ENCODE results near the gene PTGDS. TPM values are rescaled to one million over a fixed set of nuclear protein-coding genes. Genes with fewer than 3 reads are reported as not detected.

PTGDS gene
- total and polyA plus RNA-seq, 12 donors, result 1,129 to 5,119 (median 3,777) TPM

GRCh38 chr9:137023157-137023556 lies 45.9 kb downstream of the PTGDS start:
- intact Hi-C loops (cut with DNase I), result loop anchor here in 1 of 10 donors (10.0 kb wide), 1 partner anchor 178 kb away; the partner anchor contains the start of genes AJM1 and PHPT1
- DNase-seq (no peak), ATAC-seq (no peak)
- TF ChIP-seq CTCF (IDR thresholded peaks at IDR 0.05), result no peak
- Histone ChIP-seq H3K27ac (no peak overlapping the region), H3K9me3 (no peaks in the 10 kb centered on the region), H3K27me3 (no peaks in the 10 kb centered on the region), H3K4me3 (no peak overlapping the region), H3K36me3 (peaks cover 0 to 32% (median 0%) of the 10 kb centered on the region in 9 donors), H3K4me1 (peaks cover 8 to 17% (median 12%) of the 10 kb centered on the region in 9 donors)
- WGBS, 2 donors, result 82 to 88% methylated on average over 7 of the region's 7 CpGs

- no peaks in the 10 kb centered on the region for H3K27me3 ChIP-seq
- 86 to 88% methylated on average over 15 of the region's 15 CpGs for WGBS, 2 donors
- no peak for DNase-seq
- H3K4me1 ChIP-seq, result peaks cover 10 to 20% (median 14%) of the 10 kb centered on the region in 9 donors
- H3K27ac ChIP-seq, result no peak overlapping the region
- TF ChIP-seq CTCF (IDR thresholded peaks at IDR 0.05), result no peak
- H3K9me3 ChIP-seq, result no peaks in the 10 kb centered on the region
- no peak for ATAC-seq
- H3K36me3 ChIP-seq, result peaks cover 0 to 32% (median 0%) of the 10 kb centered on the region in 9 donors
- H3K4me3 ChIP-seq, result no peak overlapping the region
- intact Hi-C loops (cut with DNase I), result loop anchor here in 1 of 10 donors (10.0 kb wide), 1 partner anchor 179 kb away; the partner anchor contains the start of genes AJM1 and PHPT1
Measured at GRCh38 chr9:137023583-137023991, 46.3 kb downstream of the PTGDS start.

GRCh38 chr9:137025517-137025966 lies 48.2 kb downstream of the PTGDS start:
- H3K36me3 ChIP-seq, result peaks cover 0 to 15% (median 0%) of the 10 kb centered on the region in 9 donors
- no peak overlapping the region for H3K27ac ChIP-seq
- TF ChIP-seq CTCF (IDR thresholded peaks at IDR 0.05), result no peak
- intact Hi-C loops (cut with DNase I), result loop anchor here in 2 of 10 donors (5.0 to 10.0 kb wide), 2 partner anchors 181 to 233 kb away; partner anchors contain the start of genes AJM1 (in 1 of the 2), PHPT1 (in 1 of the 2) and TMEM141 (in 1 of the 2)
- no peaks in the 10 kb centered on the region for H3K27me3 ChIP-seq
- no peak overlapping the region for H3K4me3 ChIP-seq
- peaks cover 12 to 33% (median 29%) of the 10 kb centered on the region in 9 donors for H3K4me1 ChIP-seq
- ATAC-seq, result no peak
- 88 to 93% methylated on average over 20 to 21 of the region's 21 CpGs for WGBS, 2 donors
- no peaks in the 10 kb centered on the region for H3K9me3 ChIP-seq
- DNase-seq, result no peak

- no peak for ATAC-seq
- intact Hi-C loops (cut with DNase I), result loop anchor here in 2 of 10 donors (5.0 to 10.0 kb wide), 2 partner anchors 182 to 234 kb away; partner anchors contain the start of genes AJM1 (in 1 of the 2), PHPT1 (in 1 of the 2) and TMEM141 (in 1 of the 2)
- Histone ChIP-seq H3K4me1 (peaks cover 12 to 37% (median 30%) of the 10 kb centered on the region in 9 donors), H3K4me3 (no peak overlapping the region), H3K27me3 (no peaks in the 10 kb centered on the region), H3K9me3 (no peaks in the 10 kb centered on the region), H3K36me3 (peaks cover 0 to 7% (median 0%) of the 10 kb centered on the region in 9 donors), H3K27ac (no peak overlapping the region)
- 85% methylated on average over 2 of the region's 2 CpGs for WGBS, 2 donors
- no peak for TF ChIP-seq CTCF (IDR thresholded peaks at IDR 0.05)
- no peak for DNase-seq
Measured at GRCh38 chr9:137026384-137026783, 49.1 kb downstream of the PTGDS start.

All from heart right ventricle (tissue), 16 donors.